GM23338 (cell line): ENCODE data around the gene GDF11. TPM values are rescaled to one million over a fixed set of nuclear protein-coding genes. Genes with fewer than 3 reads are reported as not detected.

Experiments
- ATAC-seq: fragments of 200-7000 bp; cut with Tn5 transposase; 3 replicates; pipeline ENCODE4 v1.9.1; 2020
- DNase-seq: peaks from one replicate; pipeline ENCODE4 v3.0.0-alpha.2; 2015; ENCODE audit warnings: low spot score
- H2AFZ ChIP-seq: fragments of 200-600 bp; sonication (generic); 2 replicates; pipeline ENCODE4 v1.8.0; 2016; ENCODE audit warnings: antibody characterized with exemption, mild to moderate bottlenecking, moderate library complexity
- H3F3A ChIP-seq: fragments of 200-600 bp; sonication (generic); replicated peaks from 2 replicates; pipeline ENCODE4 v1.8.0; 2017; ENCODE audit warnings: antibody characterized with exemption, mixed run types, low read depth
- H3K27ac ChIP-seq: fragments of 200-600 bp; sonication (generic); 2 replicates; pipeline ENCODE4 v1.6.1; 2016; ENCODE audit warnings: low read depth
- H3K27me3 ChIP-seq: fragments of 200-600 bp; sonication (generic); 2 replicates; pipeline ENCODE4 v1.8.0; 2016; ENCODE audit warnings: mild to moderate bottlenecking, mixed run types, moderate library complexity; ENCODE audit not compliant: insufficient read depth
- H3K36me3 ChIP-seq: fragments of 200-600 bp; sonication (generic); 2 replicates; pipeline ENCODE4 v1.8.0; 2016; ENCODE audit warnings: mild to moderate bottlenecking; ENCODE audit not compliant: insufficient read depth
- H3K4me1 ChIP-seq: fragments of 200-600 bp; sonication (generic); 2 replicates; pipeline ENCODE4 v1.8.0; 2016; ENCODE audit warnings: mild to moderate bottlenecking, moderate library complexity; ENCODE audit not compliant: insufficient read depth
- H3K4me2 ChIP-seq: fragments of 200-600 bp; sonication (generic); 2 replicates; pipeline ENCODE4 v1.7.1; 2017; ENCODE audit warnings: mixed run types
- H3K4me3 ChIP-seq: fragments of 200-600 bp; sonication (generic); 2 replicates; pipeline ENCODE4 v1.6.1; 2016; ENCODE audit warnings: mixed run types
- H3K79me2 ChIP-seq: fragments of 200-600 bp; sonication (generic); replicated peaks from 2 replicates; pipeline ENCODE4 v1.8.0; 2017; ENCODE audit warnings: mild to moderate bottlenecking; ENCODE audit not compliant: insufficient read depth
- H3K9me2 ChIP-seq: fragments of 200-600 bp; sonication (generic); 2 replicates; pipeline ENCODE4 v1.8.0; 2017; ENCODE audit not compliant: insufficient read depth
- H4K20me1 ChIP-seq: fragments of 200-600 bp; sonication (generic); replicated peaks from 2 replicates; pipeline ENCODE4 v1.8.0; 2017; ENCODE audit warnings: mild to moderate bottlenecking; ENCODE audit not compliant: insufficient read depth
- H3K27ac Mint-ChIP-seq: 2 replicates; pipeline ENCODE4 v1.8.0; 2020; ENCODE audit warnings: inconsistent platforms, mild to moderate bottlenecking, moderate library complexity, mixed read lengths
- H3K27me3 Mint-ChIP-seq: 3 replicates; pipeline ENCODE4 v1.8.0; 2022; ENCODE audit warnings: low read depth, mild to moderate bottlenecking, moderate library complexity, mixed read lengths, inconsistent platforms; ENCODE audit not compliant: insufficient read depth, poor library complexity
- H3K36me3 Mint-ChIP-seq: 3 replicates; pipeline ENCODE4 v1.8.0; 2021; ENCODE audit warnings: low read depth, mild to moderate bottlenecking, inconsistent platforms, moderate library complexity, mixed read lengths
- H3K4me1 Mint-ChIP-seq: 3 replicates; pipeline ENCODE4 v1.8.0; 2020; ENCODE audit warnings: mild to moderate bottlenecking, inconsistent platforms, mixed read lengths
- H3K4me3 Mint-ChIP-seq: 3 replicates; pipeline ENCODE4 v1.8.0; 2021; ENCODE audit warnings: moderate library complexity, mild to moderate bottlenecking, inconsistent platforms, mixed read lengths
- H3K9me3 Mint-ChIP-seq: 3 replicates; pipeline ENCODE4 v1.8.0; 2020; ENCODE audit warnings: moderate library complexity, mild to moderate bottlenecking, inconsistent platforms, mixed read lengths
- CREB1 ChIP-seq: fragments of 250-450 bp; sonication (Bioruptor Pico); IDR thresholded peaks from 2 replicates; pipeline ENCODE4 v1.5.0; 2020; ENCODE audit warnings: low read depth, mild to moderate bottlenecking, moderate library complexity
- EZH2 ChIP-seq: fragments of 200-600 bp; sonication (generic); IDR thresholded peaks from one replicate; pipeline ENCODE4 v1.8.0; 2017; ENCODE audit warnings: antibody characterized with exemption, mild to moderate bottlenecking, low read depth; ENCODE audit not compliant: unreplicated experiment
- EZH2phosphoT487 ChIP-seq: fragments of 200-600 bp; sonication (generic); IDR thresholded peaks from one replicate; pipeline ENCODE4 v1.8.1; 2018; ENCODE audit warnings: antibody characterized with exemption; ENCODE audit not compliant: unreplicated experiment
- JUNB ChIP-seq: IDR thresholded peaks from one replicate; pipeline ENCODE4 v1.6.1; 2016; ENCODE audit warnings: antibody characterized with exemption; ENCODE audit not compliant: unreplicated experiment
- NANOG ChIP-seq: IDR thresholded peaks from 2 replicates; pipeline ENCODE4 v1.6.1; 2016; ENCODE audit warnings: antibody characterized with exemption, borderline replicate concordance
- POLR2AphosphoS5 ChIP-seq: IDR thresholded peaks from 2 replicates; pipeline ENCODE4 v1.6.1; 2016; ENCODE audit warnings: antibody characterized with exemption, low read depth
- STAT1 ChIP-seq: IDR thresholded peaks from one replicate; pipeline ENCODE4 v1.6.1; 2016; ENCODE audit warnings: antibody characterized with exemption; ENCODE audit not compliant: unreplicated experiment
- ZNF114 ChIP-seq: fragments of 250-450 bp; sonication (Bioruptor Pico); IDR thresholded peaks from 2 replicates; pipeline ENCODE4 v1.5.0; 2020; ENCODE audit warnings: mild to moderate bottlenecking, moderate library complexity
- ZNF331 ChIP-seq: fragments of 250-450 bp; sonication (Bioruptor Pico); IDR thresholded peaks from 2 replicates; pipeline ENCODE4 v1.5.0; 2020; ENCODE audit warnings: low read depth, mild to moderate bottlenecking, moderate library complexity
- polyA plus RNA-seq: library from polyadenylated mRNA; unstranded; fragments of >200 nt; fragmentation: Nextera tagmentation; extraction: Ambion mirVana; gene quantifications from 2 replicates; pipeline ENCODE4 v1.2.1, GENCODE V29; 2016
- total RNA-seq: library from RNA; depleted of rRNA; stranded (reverse); fragments of >200 nt; shearing (Covaris generic); gene quantifications from 2 replicates; pipeline ENCODE4 v1.2.3, GENCODE V29; 2014
- TF ChIP-seq, protein P1 (sequence below), 2 experiments: fragments of 200-600 bp in 1 of 2; sonication (generic) in 1 of 2; conservative IDR thresholded peaks; 2 replicates each; pipeline versions ENCODE4 v1.5.1 to v1.6.1; 2016 to 2017; ENCODE audit warnings: antibody characterized with exemption in 2 of 2, low read depth in 2 of 2, mild to moderate bottlenecking in 2 of 2, moderate library complexity in 1 of 2
- TF ChIP-seq, protein P2 (sequence below): IDR thresholded peaks from one replicate; pipeline ENCODE4 v1.6.1; 2018; ENCODE audit warnings: antibody characterized with exemption; ENCODE audit not compliant: unreplicated experiment
- TF ChIP-seq, protein P3 (sequence below): IDR thresholded peaks from 2 replicates; pipeline ENCODE4 v1.6.1; 2016; ENCODE audit warnings: antibody characterized with exemption
- TF ChIP-seq, protein P4 (sequence below): fragments of 250-450 bp; sonication (Bioruptor Pico); IDR thresholded peaks from 2 replicates; pipeline ENCODE4 v1.5.0; 2020; ENCODE audit warnings: mild to moderate bottlenecking, moderate library complexity

GDF11 gene
- total and polyA plus RNA-seq, 2 experiments from 2014 or later = 3.7 to 12.5 TPM

DNA sequence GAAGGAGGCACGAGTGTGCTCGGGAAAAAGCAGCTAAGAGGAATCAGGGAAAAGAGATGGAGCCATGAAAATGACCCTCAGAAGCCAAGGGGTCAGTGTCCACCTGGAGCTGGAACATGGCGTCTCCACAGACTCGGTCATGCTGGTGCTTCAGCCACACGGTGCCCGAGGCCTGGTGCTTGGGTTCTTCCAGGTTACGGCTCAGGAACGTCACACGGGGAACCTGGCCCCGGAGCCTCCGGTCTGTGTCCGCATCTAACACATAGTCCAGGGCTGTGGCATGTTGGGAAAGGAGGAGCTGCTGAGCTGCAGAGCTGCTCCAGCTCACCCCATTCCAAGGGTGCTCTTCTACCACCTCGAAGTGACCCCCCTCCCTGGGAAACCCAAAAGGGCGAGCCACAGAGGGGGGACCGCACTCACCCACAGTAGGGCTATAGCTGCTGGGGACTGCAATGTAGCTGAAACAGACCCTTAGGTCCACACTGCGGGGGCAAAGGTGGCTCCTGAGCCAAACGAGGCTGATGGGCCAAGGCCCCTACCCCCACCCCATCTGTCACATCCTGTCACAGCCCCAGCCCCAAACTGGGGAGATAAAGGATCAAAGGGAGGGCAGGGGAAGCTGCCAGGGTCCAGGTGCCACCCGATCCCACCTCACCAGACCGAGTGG, 46.0 kb upstream of the GDF11 start:
- Histone ChIP-seq H3K27ac (no peak overlapping the region), H3K79me2 (no peaks in the 10 kb centered on the region), H3K27me3 (no peaks in the 10 kb centered on the region), H3K36me3 (no peaks in the 10 kb centered on the region), H4K20me1 (no peaks in the 10 kb centered on the region; the same call in 1 of the 2 replicates), H3K4me3 (no peak overlapping the region), H3K4me2 (no peak overlapping the region), H2AFZ (no peak overlapping the region), H3F3A (no peaks in the 10 kb centered on the region), H3K4me1 (no peaks in the 10 kb centered on the region), H3K9me2 (no peaks in the 10 kb centered on the region)
- TF ChIP-seq, protein P1, sequence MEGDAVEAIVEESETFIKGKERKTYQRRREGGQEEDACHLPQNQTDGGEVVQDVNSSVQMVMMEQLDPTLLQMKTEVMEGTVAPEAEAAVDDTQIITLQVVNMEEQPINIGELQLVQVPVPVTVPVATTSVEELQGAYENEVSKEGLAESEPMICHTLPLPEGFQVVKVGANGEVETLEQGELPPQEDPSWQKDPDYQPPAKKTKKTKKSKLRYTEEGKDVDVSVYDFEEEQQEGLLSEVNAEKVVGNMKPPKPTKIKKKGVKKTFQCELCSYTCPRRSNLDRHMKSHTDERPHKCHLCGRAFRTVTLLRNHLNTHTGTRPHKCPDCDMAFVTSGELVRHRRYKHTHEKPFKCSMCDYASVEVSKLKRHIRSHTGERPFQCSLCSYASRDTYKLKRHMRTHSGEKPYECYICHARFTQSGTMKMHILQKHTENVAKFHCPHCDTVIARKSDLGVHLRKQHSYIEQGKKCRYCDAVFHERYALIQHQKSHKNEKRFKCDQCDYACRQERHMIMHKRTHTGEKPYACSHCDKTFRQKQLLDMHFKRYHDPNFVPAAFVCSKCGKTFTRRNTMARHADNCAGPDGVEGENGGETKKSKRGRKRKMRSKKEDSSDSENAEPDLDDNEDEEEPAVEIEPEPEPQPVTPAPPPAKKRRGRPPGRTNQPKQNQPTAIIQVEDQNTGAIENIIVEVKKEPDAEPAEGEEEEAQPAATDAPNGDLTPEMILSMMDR (conservative IDR thresholded peaks at IDR 0.05; ENCODE audit: low read depth in 2 of 2) = no peak
- TF ChIP-seq STAT1 (no peak), ZNF114 (no peak), ZNF331 (CRISPR knock-in tag) (no peak), NANOG (no peak), CREB1 (no peak), JUNB (no peak), POLR2AphosphoS5 (no peak), EZH2 (no peak), EZH2phosphoT487 (no peak)
- TF ChIP-seq, protein P2, sequence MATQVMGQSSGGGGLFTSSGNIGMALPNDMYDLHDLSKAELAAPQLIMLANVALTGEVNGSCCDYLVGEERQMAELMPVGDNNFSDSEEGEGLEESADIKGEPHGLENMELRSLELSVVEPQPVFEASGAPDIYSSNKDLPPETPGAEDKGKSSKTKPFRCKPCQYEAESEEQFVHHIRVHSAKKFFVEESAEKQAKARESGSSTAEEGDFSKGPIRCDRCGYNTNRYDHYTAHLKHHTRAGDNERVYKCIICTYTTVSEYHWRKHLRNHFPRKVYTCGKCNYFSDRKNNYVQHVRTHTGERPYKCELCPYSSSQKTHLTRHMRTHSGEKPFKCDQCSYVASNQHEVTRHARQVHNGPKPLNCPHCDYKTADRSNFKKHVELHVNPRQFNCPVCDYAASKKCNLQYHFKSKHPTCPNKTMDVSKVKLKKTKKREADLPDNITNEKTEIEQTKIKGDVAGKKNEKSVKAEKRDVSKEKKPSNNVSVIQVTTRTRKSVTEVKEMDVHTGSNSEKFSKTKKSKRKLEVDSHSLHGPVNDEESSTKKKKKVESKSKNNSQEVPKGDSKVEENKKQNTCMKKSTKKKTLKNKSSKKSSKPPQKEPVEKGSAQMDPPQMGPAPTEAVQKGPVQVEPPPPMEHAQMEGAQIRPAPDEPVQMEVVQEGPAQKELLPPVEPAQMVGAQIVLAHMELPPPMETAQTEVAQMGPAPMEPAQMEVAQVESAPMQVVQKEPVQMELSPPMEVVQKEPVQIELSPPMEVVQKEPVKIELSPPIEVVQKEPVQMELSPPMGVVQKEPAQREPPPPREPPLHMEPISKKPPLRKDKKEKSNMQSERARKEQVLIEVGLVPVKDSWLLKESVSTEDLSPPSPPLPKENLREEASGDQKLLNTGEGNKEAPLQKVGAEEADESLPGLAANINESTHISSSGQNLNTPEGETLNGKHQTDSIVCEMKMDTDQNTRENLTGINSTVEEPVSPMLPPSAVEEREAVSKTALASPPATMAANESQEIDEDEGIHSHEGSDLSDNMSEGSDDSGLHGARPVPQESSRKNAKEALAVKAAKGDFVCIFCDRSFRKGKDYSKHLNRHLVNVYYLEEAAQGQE = no peak
- TF ChIP-seq, protein P3, sequence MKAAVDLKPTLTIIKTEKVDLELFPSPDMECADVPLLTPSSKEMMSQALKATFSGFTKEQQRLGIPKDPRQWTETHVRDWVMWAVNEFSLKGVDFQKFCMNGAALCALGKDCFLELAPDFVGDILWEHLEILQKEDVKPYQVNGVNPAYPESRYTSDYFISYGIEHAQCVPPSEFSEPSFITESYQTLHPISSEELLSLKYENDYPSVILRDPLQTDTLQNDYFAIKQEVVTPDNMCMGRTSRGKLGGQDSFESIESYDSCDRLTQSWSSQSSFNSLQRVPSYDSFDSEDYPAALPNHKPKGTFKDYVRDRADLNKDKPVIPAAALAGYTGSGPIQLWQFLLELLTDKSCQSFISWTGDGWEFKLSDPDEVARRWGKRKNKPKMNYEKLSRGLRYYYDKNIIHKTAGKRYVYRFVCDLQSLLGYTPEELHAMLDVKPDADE = no peak
- TF ChIP-seq, protein P4, sequence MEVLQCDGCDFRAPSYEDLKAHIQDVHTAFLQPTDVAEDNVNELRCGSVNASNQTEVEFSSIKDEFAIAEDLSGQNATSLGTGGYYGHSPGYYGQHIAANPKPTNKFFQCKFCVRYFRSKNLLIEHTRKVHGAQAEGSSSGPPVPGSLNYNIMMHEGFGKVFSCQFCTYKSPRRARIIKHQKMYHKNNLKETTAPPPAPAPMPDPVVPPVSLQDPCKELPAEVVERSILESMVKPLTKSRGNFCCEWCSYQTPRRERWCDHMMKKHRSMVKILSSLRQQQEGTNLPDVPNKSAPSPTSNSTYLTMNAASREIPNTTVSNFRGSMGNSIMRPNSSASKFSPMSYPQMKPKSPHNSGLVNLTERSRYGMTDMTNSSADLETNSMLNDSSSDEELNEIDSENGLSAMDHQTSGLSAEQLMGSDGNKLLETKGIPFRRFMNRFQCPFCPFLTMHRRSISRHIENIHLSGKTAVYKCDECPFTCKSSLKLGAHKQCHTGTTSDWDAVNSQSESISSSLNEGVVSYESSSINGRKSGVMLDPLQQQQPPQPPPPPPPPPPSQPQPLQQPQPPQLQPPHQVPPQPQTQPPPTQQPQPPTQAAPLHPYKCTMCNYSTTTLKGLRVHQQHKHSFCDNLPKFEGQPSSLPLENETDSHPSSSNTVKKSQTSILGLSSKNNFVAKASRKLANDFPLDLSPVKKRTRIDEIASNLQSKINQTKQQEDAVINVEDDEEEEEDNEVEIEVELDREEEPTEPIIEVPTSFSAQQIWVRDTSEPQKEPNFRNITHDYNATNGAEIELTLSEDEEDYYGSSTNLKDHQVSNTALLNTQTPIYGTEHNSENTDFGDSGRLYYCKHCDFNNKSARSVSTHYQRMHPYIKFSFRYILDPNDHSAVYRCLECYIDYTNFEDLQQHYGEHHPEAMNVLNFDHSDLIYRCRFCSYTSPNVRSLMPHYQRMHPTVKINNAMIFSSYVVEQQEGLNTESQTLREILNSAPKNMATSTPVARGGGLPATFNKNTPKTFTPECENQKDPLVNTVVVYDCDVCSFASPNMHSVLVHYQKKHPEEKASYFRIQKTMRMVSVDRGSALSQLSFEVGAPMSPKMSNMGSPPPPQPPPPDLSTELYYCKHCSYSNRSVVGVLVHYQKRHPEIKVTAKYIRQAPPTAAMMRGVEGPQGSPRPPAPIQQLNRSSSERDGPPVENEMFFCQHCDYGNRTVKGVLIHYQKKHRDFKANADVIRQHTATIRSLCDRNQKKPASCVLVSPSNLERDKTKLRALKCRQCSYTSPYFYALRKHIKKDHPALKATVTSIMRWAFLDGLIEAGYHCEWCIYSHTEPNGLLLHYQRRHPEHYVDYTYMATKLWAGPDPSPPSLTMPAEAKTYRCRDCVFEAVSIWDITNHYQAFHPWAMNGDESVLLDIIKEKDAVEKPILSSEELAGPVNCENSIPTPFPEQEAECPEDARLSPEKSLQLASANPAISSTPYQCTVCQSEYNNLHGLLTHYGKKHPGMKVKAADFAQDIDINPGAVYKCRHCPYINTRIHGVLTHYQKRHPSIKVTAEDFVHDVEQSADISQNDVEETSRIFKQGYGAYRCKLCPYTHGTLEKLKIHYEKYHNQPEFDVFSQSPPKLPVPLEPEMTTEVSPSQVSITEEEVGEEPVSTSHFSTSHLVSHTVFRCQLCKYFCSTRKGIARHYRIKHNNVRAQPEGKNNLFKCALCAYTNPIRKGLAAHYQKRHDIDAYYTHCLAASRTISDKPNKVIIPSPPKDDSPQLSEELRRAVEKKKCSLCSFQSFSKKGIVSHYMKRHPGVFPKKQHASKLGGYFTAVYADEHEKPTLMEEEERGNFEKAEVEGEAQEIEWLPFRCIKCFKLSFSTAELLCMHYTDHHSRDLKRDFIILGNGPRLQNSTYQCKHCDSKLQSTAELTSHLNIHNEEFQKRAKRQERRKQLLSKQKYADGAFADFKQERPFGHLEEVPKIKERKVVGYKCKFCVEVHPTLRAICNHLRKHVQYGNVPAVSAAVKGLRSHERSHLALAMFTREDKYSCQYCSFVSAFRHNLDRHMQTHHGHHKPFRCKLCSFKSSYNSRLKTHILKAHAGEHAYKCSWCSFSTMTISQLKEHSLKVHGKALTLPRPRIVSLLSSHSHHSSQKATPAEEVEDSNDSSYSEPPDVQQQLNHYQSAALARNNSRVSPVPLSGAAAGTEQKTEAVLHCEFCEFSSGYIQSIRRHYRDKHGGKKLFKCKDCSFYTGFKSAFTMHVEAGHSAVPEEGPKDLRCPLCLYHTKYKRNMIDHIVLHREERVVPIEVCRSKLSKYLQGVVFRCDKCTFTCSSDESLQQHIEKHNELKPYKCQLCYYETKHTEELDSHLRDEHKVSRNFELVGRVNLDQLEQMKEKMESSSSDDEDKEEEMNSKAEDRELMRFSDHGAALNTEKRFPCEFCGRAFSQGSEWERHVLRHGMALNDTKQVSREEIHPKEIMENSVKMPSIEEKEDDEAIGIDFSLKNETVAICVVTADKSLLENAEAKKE = no peak
- Mint-ChIP-seq H3K9me3 (no peaks in the 10 kb centered on the region), H3K36me3 (peaks cover 28% of the 10 kb centered on the region), H3K4me1 (peaks cover 2% of the 10 kb centered on the region; the same call in 1 of the 3 replicates), H3K27me3 (peaks cover 9% of the 10 kb centered on the region), H3K4me3 (no peak overlapping the region), H3K27ac (no peak overlapping the region)
- ATAC-seq = no peak
- DNase-seq = no peak
